ENCODE data around the gene CHTOP. TPM values are rescaled to one million over a fixed set of nuclear protein-coding genes. Genes with fewer than 3 reads are reported as not detected.
"Not testable (repeated sequence)": the region's sequence is repeated elsewhere in the genome, so short reads cannot be mapped to it uniquely, and the experiment has no call there.

The CHTOP gene
- total RNA-seq, 4 donors from 2014 or later: 35.2 to 86.1 (median 65.2) TPM

- no peak for DNase-seq
- H3K4me1 ChIP-seq: peaks cover 9 to 33% (median 17%) of the 10 kb centered on the region in 4 donors
- peak overlapping the region; percentile 43 to 80 (median 71) for H3K4me3 ChIP-seq
- TF ChIP-seq POLR2A (IDR thresholded peaks at IDR 0.05) (no peak), CTCF (IDR thresholded peaks at IDR 0.05) (no peak), POLR2AphosphoS5 (IDR thresholded peaks at IDR 0.05) (no peak), EP300 (IDR thresholded peaks at IDR 0.05; ENCODE audit: low read depth) (no peak)
- peak overlapping the region; percentile 86 to 91 (median 87) for H3K27ac ChIP-seq
- peaks cover 0 to 34% (median 16%) of the 10 kb centered on the region in 4 donors for H3K36me3 ChIP-seq
- in situ Hi-C loops (cut with MboI; ENCODE audit: low pct_ligation_motif_present in 1 of 4, low pct_unique_long_range_greater_than_20kb in 1 of 4, low sequenced_read_pairs in 3 of 4) (loop anchor here in 3 of 4 donors (10.0 to 25.0 kb wide), 5 partner anchors 74 to 317 kb away; partner anchors contain the start of genes RAB13 (in 2 of the 3), CREB3L4 (in 1 of the 3), CRTC2 (in 1 of the 3) and JTB (in 1 of the 3)), intact Hi-C loops (cut with DNase I; ENCODE audit: low total_unique reads) (loop anchor here (10.0 kb wide), 1 partner anchor 314 kb away; the partner anchor contains the start of gene RAB13)
- 0 to 3% methylated on average over 4 to 20 of the region's 22 CpGs for WGBS, 2 donors (ENCODE audit: low coverage in 1 of 2)
- H3K9me3 ChIP-seq: no peaks in the 10 kb centered on the region
- H3K27me3 ChIP-seq: no peaks in the 10 kb centered on the region
These were observed 36.5 kb downstream of the CHTOP start for GRCh38 chr1:153670257-153670858.

DNA sequence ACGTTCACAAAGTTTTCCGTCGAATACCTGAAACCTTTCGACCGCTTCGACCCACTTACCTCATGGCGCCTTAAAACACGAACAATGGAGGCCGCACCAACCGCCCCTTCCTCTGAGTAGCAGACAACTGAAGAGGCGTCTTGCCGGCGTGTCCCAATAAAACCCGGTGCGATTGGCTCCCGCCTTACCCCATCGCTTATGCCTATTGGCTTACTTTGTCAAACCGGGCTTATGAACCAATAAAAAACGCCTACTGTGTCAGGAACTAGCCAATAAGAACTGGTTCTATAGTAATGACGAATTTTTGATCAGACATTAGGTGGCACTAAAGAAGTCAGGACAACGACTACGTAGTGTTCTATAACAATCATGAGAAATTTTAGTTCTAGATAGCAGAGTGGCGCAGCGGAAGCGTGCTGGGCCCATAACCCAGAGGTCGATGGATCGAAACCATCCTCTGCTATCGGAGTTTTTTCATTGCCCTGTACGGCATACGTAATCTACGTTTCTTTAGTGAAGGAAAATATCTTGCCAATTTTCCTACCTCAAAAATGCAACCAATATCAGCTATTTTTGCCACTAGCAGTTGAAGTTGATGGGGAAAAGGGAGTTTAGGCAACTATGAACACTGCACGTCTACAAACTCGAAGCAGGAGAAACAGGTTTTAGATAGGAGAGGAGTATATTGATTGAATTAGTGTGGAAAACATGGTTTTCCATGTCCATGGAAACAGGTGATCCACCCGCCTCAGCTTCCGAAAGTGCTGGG, 37.2 kb downstream of the CHTOP start, which contains the start of gene ILF2:
Gene ILF2, minus strand, starts transcription at position 135 of the 769 bp plus-strand sequence. Its CDS starts 71 bp downstream, at position 64.
- in situ Hi-C loops (cut with MboI; ENCODE audit: low pct_ligation_motif_present in 1 of 4, low pct_unique_long_range_greater_than_20kb in 1 of 4, low sequenced_read_pairs in 3 of 4) (loop anchor here in 3 of 4 donors (10.0 to 25.0 kb wide), 5 partner anchors 74 to 316 kb away; partner anchors contain the start of genes RAB13 (in 2 of the 3), CREB3L4 (in 1 of the 3), CRTC2 (in 1 of the 3) and JTB (in 1 of the 3)), intact Hi-C loops (cut with DNase I; ENCODE audit: low total_unique reads) (loop anchor here (10.0 kb wide), 1 partner anchor 314 kb away; the partner anchor contains the start of gene RAB13)

DNA sequence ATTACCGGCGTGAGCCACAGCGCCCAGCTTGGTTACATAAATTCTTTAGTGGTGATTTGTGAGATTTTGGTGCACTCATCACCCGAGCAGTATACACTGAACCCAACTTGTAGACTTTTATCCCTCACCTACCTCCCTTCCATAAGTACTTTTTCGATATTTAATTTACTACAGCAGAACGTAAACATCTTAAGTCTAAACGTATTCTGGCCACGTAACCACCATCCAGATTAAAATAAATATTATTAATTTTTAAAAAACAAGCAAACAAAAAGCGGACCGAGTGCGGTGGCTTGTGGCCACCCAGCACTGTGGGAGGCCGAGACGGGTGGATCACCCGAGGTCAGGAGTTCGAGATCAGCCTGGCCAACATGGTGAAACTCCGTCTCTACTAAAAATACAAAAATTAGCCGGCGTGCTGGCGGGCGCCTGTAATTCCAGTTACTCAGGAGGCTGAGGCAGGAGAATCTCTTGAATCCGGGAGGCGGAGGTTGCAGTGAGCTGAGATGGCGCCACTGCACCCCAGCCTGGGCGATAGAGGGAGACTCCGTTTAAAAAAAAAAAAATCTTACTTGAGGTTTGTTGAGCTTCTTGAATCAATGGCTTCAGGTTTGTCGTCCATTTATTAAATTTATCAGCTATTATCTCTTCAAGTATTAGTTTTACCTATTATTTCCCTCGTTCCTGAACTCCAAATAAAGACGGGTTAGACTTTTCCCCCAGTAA, 37.9 kb downstream of the CHTOP start:
- in situ Hi-C loops (cut with MboI; ENCODE audit: low pct_ligation_motif_present in 1 of 4, low pct_unique_long_range_greater_than_20kb in 1 of 4, low sequenced_read_pairs in 3 of 4) (loop anchor here in 3 of 4 donors (10.0 to 25.0 kb wide), 5 partner anchors 73 to 316 kb away; partner anchors contain the start of genes RAB13 (in 2 of the 3), CREB3L4 (in 1 of the 3), CRTC2 (in 1 of the 3) and JTB (in 1 of the 3)), intact Hi-C loops (cut with DNase I; ENCODE audit: low total_unique reads) (loop anchor here (10.0 kb wide), 1 partner anchor 313 kb away; the partner anchor contains the start of gene RAB13)
- peak overlapping the region; percentile 19 to 67 (median 44) for H3K4me3 ChIP-seq
- DNase-seq: peak; percentile 54
- WGBS, 2 donors (ENCODE audit: low coverage in 1 of 2): 6 to 8% methylated on average over 21 to 28 of the region's 28 CpGs
- TF ChIP-seq CTCF (IDR thresholded peaks at IDR 0.05): peak in 1 of 5 experiments; percentile 20
- H3K27ac ChIP-seq: peak overlapping the region; percentile 89 to 95 (median 92)
- peaks cover 0 to 21% (median 9%) of the 10 kb centered on the region in 4 donors for H3K36me3 ChIP-seq
- H3K9me3 ChIP-seq, H3K27me3 ChIP-seq: not testable (repeated sequence)
- H3K4me1 ChIP-seq: peaks cover 9 to 33% (median 17%) of the 10 kb centered on the region in 4 donors

More for the DNA sequence above, 37.2 kb downstream of the CHTOP start, which contains the start of gene ILF2:
- Histone ChIP-seq H3K4me1 (peaks cover 9 to 33% (median 17%) of the 10 kb centered on the region in 4 donors), H3K36me3 (peaks cover 0 to 29% (median 13%) of the 10 kb centered on the region in 4 donors), H3K4me3 (peak within 1 kb of the TSS; percentile 43 to 80 (median 71)), H3K9me3 (no peaks in the 10 kb centered on the region), H3K27me3 (no peaks in the 10 kb centered on the region), H3K27ac (peak within 1 kb of the TSS; percentile 89 to 95 (median 92))
- DNase-seq: peak; percentile 98
- 1% methylated on average over 18 to 35 of the region's 35 CpGs for WGBS, 2 donors (ENCODE audit: low coverage in 1 of 2)
- TF ChIP-seq POLR2A (IDR thresholded peaks at IDR 0.05): peak; percentile 92
- peak in 1 of 5 experiments; percentile 23 for TF ChIP-seq CTCF (IDR thresholded peaks at IDR 0.05)
- peak; percentile 93 to 96 (median 95) for TF ChIP-seq POLR2AphosphoS5 (IDR thresholded peaks at IDR 0.05)
- no peak for TF ChIP-seq EP300 (IDR thresholded peaks at IDR 0.05; ENCODE audit: low read depth)
